ENCODE results near the gene GRID2. TPM values are rescaled to one million over a fixed set of nuclear protein-coding genes. Genes with fewer than 3 reads are reported as not detected.

GRID2 gene
- total RNA-seq, 4 donors from 2014 or later: not detected

DNA sequence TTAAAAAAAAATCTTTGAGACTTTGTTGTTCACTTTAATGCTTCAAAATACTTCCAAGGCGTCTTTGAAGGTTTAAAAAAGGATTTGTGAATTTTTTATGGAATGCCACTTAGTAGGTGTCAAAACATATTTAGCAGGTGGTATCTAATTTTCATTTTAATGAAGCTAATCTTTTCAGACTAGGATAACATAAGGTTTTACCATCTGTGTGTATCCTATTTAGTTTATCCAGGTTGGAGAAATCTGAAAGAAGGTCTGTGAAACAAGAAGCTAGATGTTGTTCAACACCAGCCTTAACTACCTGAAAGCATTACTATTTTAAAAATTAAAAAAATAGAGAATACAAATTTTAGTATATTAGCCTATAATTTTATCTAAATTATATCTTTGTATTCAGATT lies 193.4 kb downstream of the GRID2 start:
- TF ChIP-seq CTCF (IDR thresholded peaks at IDR 0.05): no peak
- ATAC-seq (ENCODE audit: low FRiP score): no peak

DNA sequence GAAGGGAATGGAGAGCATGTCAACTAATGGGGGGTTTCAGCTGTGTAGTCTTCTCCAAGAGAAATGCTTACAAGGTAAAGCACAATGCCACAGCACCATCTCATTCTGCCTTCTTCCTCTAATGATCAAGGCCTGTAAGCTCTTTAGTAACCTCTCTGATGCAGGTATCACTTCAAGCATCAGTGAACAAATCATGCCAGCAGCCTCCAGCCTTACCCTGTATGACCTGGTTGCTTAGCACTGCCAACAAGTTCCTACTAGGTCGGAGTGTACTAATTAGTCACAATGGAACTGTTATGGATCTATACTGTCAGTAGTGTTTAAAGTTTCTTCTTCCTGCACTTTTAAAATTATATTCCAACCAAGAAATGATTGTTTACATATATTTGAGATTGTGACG lies 197.7 kb downstream of the GRID2 start:
- no peak for TF ChIP-seq CTCF (IDR thresholded peaks at IDR 0.05)
- ATAC-seq (ENCODE audit: low FRiP score) (no peak), DNase-seq (ENCODE audit: low spot score) (no peak)

More for the DNA sequence above, 193.4 kb downstream of the GRID2 start:
- DNase-seq (ENCODE audit: low spot score): no peak

DNA sequence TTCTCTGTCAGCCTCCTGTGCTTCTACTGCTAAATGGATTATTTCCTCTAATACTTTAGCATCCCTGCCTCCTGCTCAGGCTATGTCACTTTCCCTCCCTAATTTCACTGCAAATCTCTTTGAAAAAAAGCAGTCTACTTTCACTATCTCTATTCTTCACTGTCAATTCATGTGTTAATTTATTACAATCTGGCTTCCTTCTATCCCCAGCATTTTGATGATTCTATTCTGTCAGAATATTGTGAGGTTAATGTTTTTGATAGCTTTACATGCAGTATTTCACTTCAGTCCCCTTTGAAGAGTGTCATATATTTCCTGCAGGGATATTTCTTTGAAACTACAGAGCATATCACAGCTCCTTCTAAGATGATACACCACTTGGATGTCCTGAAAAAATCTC lies 203.2 kb downstream of the GRID2 start:
- TF ChIP-seq CTCF (IDR thresholded peaks at IDR 0.05): no peak
- no peak for ATAC-seq (ENCODE audit: low FRiP score)

GRCh38 chr4:92514627-92515026 lies 210.9 kb downstream of the GRID2 start:
- TF ChIP-seq CTCF (IDR thresholded peaks at IDR 0.05): no peak
- no peak for DNase-seq (ENCODE audit: low spot score)
- ATAC-seq (ENCODE audit: low FRiP score): no peak

More for the DNA sequence above, 203.2 kb downstream of the GRID2 start:
- DNase-seq (ENCODE audit: low spot score): no peak

DNA sequence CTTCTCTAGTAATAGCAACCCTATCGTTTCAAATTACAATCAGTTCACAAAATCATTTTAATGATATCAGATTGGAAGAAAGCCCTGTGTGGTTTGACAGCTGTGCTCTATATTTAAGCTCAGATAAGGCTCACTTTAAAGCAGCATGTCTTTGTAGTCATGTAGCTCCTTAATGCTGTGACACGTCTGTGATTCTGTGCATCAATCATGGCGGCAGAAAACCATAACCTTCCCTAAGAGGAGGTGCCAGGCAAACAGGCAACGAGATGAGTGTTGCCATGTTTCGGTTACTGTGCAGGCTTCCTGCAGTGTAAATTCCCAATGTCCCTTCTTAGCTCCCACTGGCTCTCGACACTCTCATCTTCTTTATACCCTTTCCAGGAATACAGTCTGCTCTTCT lies 212.7 kb downstream of the GRID2 start:
- no peak for TF ChIP-seq CTCF (IDR thresholded peaks at IDR 0.05)
- ATAC-seq (ENCODE audit: low FRiP score): no peak
- DNase-seq (ENCODE audit: low spot score): no peak

- DNase-seq (ENCODE audit: low spot score): no peak
- TF ChIP-seq CTCF (IDR thresholded peaks at IDR 0.05): no peak
- no peak for ATAC-seq (ENCODE audit: low FRiP score)
These were observed 216.0 kb downstream of the GRID2 start for GRCh38 chr4:92519727-92520126.

GRCh38 chr4:92520563-92520962 lies 216.8 kb downstream of the GRID2 start:
- DNase-seq (ENCODE audit: low spot score): no peak
- TF ChIP-seq CTCF (IDR thresholded peaks at IDR 0.05): no peak
- no peak for ATAC-seq (ENCODE audit: low FRiP score)

All from omental fat pad (tissue), 4 donors.